Left renal cortex interstitium (tissue), 4 donors: ENCODE data around the gene SLC6A19. TPM values are rescaled to one million over a fixed set of nuclear protein-coding genes. Genes with fewer than 3 reads are reported as not detected.
A peak's percentile ranks its signal among the peaks of the same experiment; 100 is the strongest.

Experiments used
- DNase-seq, 4 donors: peaks; one replicate each; pipeline ENCODE4 v3.0.0-alpha.2; 2013; ENCODE audit warnings: low read depth in 4 of 4, low spot score in 2 of 4, missing footprints in 1 of 4
- polyA plus RNA-seq, 4 donors: library from polyadenylated mRNA; unstranded; fragments of 120-200 nt; gene quantifications; one replicate each; pipeline ENCODE4 v1.2.1, GENCODE V29; 2013; ENCODE audit not compliant: insufficient read length in 4 of 4

The SLC6A19 gene
- polyA plus RNA-seq, 4 donors = 35.4 to 76.4 (median 59.7) TPM

GRCh38 chr5:1164696-1165630 is 36.4 kb upstream of the SLC6A19 start:
- DNase-seq = no peak

GRCh38 chr5:1165864-1166263 is 35.5 kb upstream of the SLC6A19 start:
- no peak for DNase-seq

- no peak for DNase-seq
These were observed 35.0 kb upstream of the SLC6A19 start for GRCh38 chr5:1166370-1166769.

- DNase-seq = no peak
These were observed 34.1 kb upstream of the SLC6A19 start for GRCh38 chr5:1167361-1167727.

GRCh38 chr5:1167728-1168709 is 33.4 kb upstream of the SLC6A19 start:
- peak in 3 of 4 donors; percentile 53 to 75 (median 57) for DNase-seq

GRCh38 chr5:1168796-1169195 is 32.6 kb upstream of the SLC6A19 start:
- DNase-seq = no peak

GRCh38 chr5:1169211-1170115 is 31.9 kb upstream of the SLC6A19 start:
- no peak for DNase-seq

GRCh38 chr5:1171340-1171941 is 30.0 kb upstream of the SLC6A19 start:
- no peak for DNase-seq

- DNase-seq = no peak
These were observed 29.3 kb upstream of the SLC6A19 start for GRCh38 chr5:1172007-1172581.

GRCh38 chr5:1172670-1173404 is 28.6 kb upstream of the SLC6A19 start:
- no peak for DNase-seq

GRCh38 chr5:1173485-1174070 is 27.8 kb upstream of the SLC6A19 start:
- DNase-seq = no peak

GRCh38 chr5:1174122-1174936 is 27.1 kb upstream of the SLC6A19 start:
- no peak for DNase-seq

GRCh38 chr5:1175015-1175414 is 26.4 kb upstream of the SLC6A19 start:
- DNase-seq = no peak

GRCh38 chr5:1175801-1176472 is 25.5 kb upstream of the SLC6A19 start:
- DNase-seq = no peak

GRCh38 chr5:1176473-1177391 is 24.7 kb upstream of the SLC6A19 start:
- DNase-seq = no peak
